Endothelial cell of umbilical vein (primary cell): ENCODE results near the gene HES7. TPM values are rescaled to one million over a fixed set of nuclear protein-coding genes. Genes with fewer than 3 reads are reported as not detected.

ENCODE experiments used
- BruUV-seq: library from RNA; stranded (reverse); fragments of 400-500 nt; replicated peaks from 2 replicates; lab custom pipeline; 2021; lab: Mats Ljungman, UMichigan
- CTCF ChIA-PET: fragments of 300-600, 350-600 bp; sonication (Branson Sonifier 250); formaldehyde crosslinking; loops from one replicate; lab custom pipeline; 2021; ENCODE audit warnings: antibody characterized with exemption, inconsistent platforms; lab: Charles Lee
- POLR2A ChIA-PET: fragments of 300-600, 350-600 bp; sonication (Branson Sonifier 250); formaldehyde crosslinking; loops from one replicate; lab custom pipeline; 2021; ENCODE audit warnings: antibody characterized with exemption, inconsistent platforms; lab: Charles Lee
- DNase-seq: peaks from one replicate; pipeline ENCODE4 v3.0.0-alpha.2; 2011; ENCODE audit warnings: low read depth, low spot score
- FAIRE-seq: peaks from 2 replicates; lab custom pipeline; 2011; peaks lifted over from hg19 to GRCh38; lab: Jason Lieb, UNC
- H2AFZ ChIP-seq: 2 replicates; pipeline ENCODE4 v1.6.0; 2012; ENCODE audit warnings: low read depth, low read length, control low read depth, inconsistent platforms
- H3K27ac ChIP-seq: 2 replicates; pipeline ENCODE4 v1.5.1; 2011; ENCODE audit warnings: low read depth, mild to moderate bottlenecking, control low read depth, low read length, moderate library complexity; ENCODE audit not compliant: insufficient read depth
- H3K27me3 ChIP-seq, 2 experiments: 2 replicates each; pipeline versions ENCODE4 v1.6.0 to v1.6.1; 2011; ENCODE audit warnings: low read length in 2 of 2, mixed read lengths in 1 of 2; ENCODE audit not compliant: control insufficient read depth in 2 of 2, insufficient read depth in 2 of 2
- H3K36me3 ChIP-seq, 2 experiments: 2 replicates in 1 of 2; 3 replicates in 1 of 2; pipeline ENCODE4 v1.5.1; 2011; ENCODE audit warnings: low read length in 2 of 2, mild to moderate bottlenecking in 1 of 2, moderate library complexity in 1 of 2; ENCODE audit not compliant: control insufficient read depth in 2 of 2, insufficient read depth in 2 of 2; ENCODE audit errors: extremely low read depth in 1 of 2
- H3K4me1 ChIP-seq: 3 replicates; pipeline ENCODE4 v1.5.1; 2011; ENCODE audit warnings: mild to moderate bottlenecking, low read length; ENCODE audit not compliant: control insufficient read depth, insufficient read depth; ENCODE audit errors: extremely low read depth
- H3K4me2 ChIP-seq: 2 replicates; pipeline ENCODE4 v1.6.1; 2011; ENCODE audit warnings: low read length, control low read depth, mixed read lengths; ENCODE audit not compliant: insufficient read depth
- H3K4me3 ChIP-seq, 3 experiments: fragments of 200-600 bp in 1 of 3; sonication (generic), shearing (Covaris generic) in 1 of 3; replicated peaks in 1 of 3; 2 replicates each; pipeline ENCODE4 v1.5.1; 2011 to 2016; ENCODE audit warnings: control low read depth in 3 of 3, low read length in 3 of 3, mild to moderate bottlenecking in 2 of 3, inconsistent platforms in 1 of 3, low read depth in 1 of 3, moderate library complexity in 1 of 3; ENCODE audit not compliant: insufficient read depth in 1 of 3
- H3K79me2 ChIP-seq: 2 replicates; pipeline ENCODE4 v1.6.0; 2012; ENCODE audit warnings: low read length, inconsistent platforms; ENCODE audit not compliant: control insufficient read depth, insufficient read depth
- H3K9ac ChIP-seq: replicated peaks from 2 replicates; pipeline ENCODE3; 2011; ENCODE audit warnings: low read length, control low read depth; ENCODE audit not compliant: insufficient read depth; ENCODE audit errors: extremely low read depth
- H3K9me1 ChIP-seq: replicated peaks from 3 replicates; pipeline ENCODE4 v1.6.0; 2011; ENCODE audit warnings: mild to moderate bottlenecking, low read length; ENCODE audit not compliant: control insufficient read depth, insufficient read depth; ENCODE audit errors: extremely low read depth
- H3K9me3 ChIP-seq: replicated peaks from 2 replicates; pipeline ENCODE4 v1.5.1; 2012; ENCODE audit warnings: low read length, inconsistent platforms; ENCODE audit not compliant: control insufficient read depth, insufficient read depth
- H4K20me1 ChIP-seq: replicated peaks from 2 replicates; pipeline ENCODE3; 2011; ENCODE audit warnings: mild to moderate bottlenecking, low read length; ENCODE audit not compliant: control insufficient read depth, insufficient read depth; ENCODE audit errors: extremely low read depth
- EZH2 ChIP-seq: IDR thresholded peaks from 2 replicates; pipeline ENCODE4 v1.6.1; 2012; ENCODE audit warnings: borderline replicate concordance, low read depth, mild to moderate bottlenecking, moderate library complexity, low read length, inconsistent platforms; ENCODE audit not compliant: severe bottlenecking
- FOS ChIP-seq: IDR thresholded peaks from 2 replicates; pipeline ENCODE4 v1.6.1; 2011; ENCODE audit warnings: mild to moderate bottlenecking, low read length, moderate library complexity, borderline replicate concordance; ENCODE audit not compliant: insufficient read depth
- GATA2 ChIP-seq: IDR thresholded peaks from 2 replicates; pipeline ENCODE4 v1.7.0; 2011; ENCODE audit warnings: low read depth, mild to moderate bottlenecking, moderate library complexity, mixed read lengths, low read length; ENCODE audit not compliant: insufficient read length, insufficient read depth
- POLR2AphosphoS5 ChIP-seq: IDR thresholded peaks from 2 replicates; pipeline ENCODE4 v1.6.1; 2012; ENCODE audit warnings: low read depth, mild to moderate bottlenecking, control low read depth, low read length, moderate library complexity; ENCODE audit not compliant: insufficient read depth
- dilution Hi-C: fragments of 300-500 bp; cut with MboI; formaldehyde crosslinking; loops from one replicate; pipeline ENCODE4 v1.15.0; 2019; ENCODE audit warnings: low sequenced_read_pairs; ENCODE audit not compliant: extremely low pct_ligation_motif_present
- intact Hi-C: fragments of 100-400 bp; cut with micrococcal nuclease; formaldehyde crosslinking; loops from one replicate; pipeline ENCODE4 v1.10.0; 2022
- polyA plus RNA-seq, 4 experiments: library from polyadenylated mRNA; depleted of rRNA in 3 of 4; stranded (reverse) in 3 of 4; unstranded in 1 of 4; fragments of >200 nt; gene quantifications; 2 replicates each; pipeline versions ENCODE4 v1.2.1 to v1.2.3, GENCODE V29; 2011 to 2012; ENCODE audit warnings: missing spikeins in 1 of 4
- total RNA-seq: library from RNA; stranded (reverse); gene quantifications from 2 replicates; pipeline ENCODE4 v1.2.3, GENCODE V29; 2021

HES7 gene
- total and polyA plus RNA-seq, 2 donors (not counting 3 experiments of a cell fraction or from before 2014, with no cell fraction given), result 0.19 to 0.51 TPM

GRCh38 chr17:8143581-8144400 is 19.9 kb upstream of the HES7 start:
- H3K27ac ChIP-seq, result no peak overlapping the region
- TF ChIP-seq GATA2 (no peak), POLR2AphosphoS5 (no peak), EZH2 (no peak), FOS (no peak)
- no TSS peak for BruUV-seq
- no peak overlapping the region for H3K4me2 ChIP-seq
- DNase-seq (no peak), FAIRE-seq (no peak)
- ChIA-PET CTCF (interaction anchor here (0.6 kb wide), 1 partner anchor 564 kb away, joined by 3 read pairs; the partner anchor contains the start of gene CD68), POLR2A (interaction anchor here (1.2 kb wide), 1 partner anchor 8 kb away, joined by 4 read pairs; the partner anchor contains the start of gene PER1)
- no peak overlapping the region for H2AFZ ChIP-seq
- H3K36me3 ChIP-seq, result peaks cover 2 to 67% of the 10 kb centered on the region in 2 experiments
- dilution Hi-C loops (no loop called here), intact Hi-C loops (no loop called here)
- H3K79me2 ChIP-seq, result no peaks in the 10 kb centered on the region
- H4K20me1 ChIP-seq, result no peaks in the 10 kb centered on the region
- no peaks in the 10 kb centered on the region for H3K27me3 ChIP-seq
- no peaks in the 10 kb centered on the region for H3K9me1 ChIP-seq
- no peak overlapping the region for H3K9ac ChIP-seq
- H3K4me3 ChIP-seq, result no peak overlapping the region
- peaks cover 5% of the 10 kb centered on the region for H3K4me1 ChIP-seq
- H3K9me3 ChIP-seq, result no peaks in the 10 kb centered on the region
